ENCODE measurements around the gene ADAM15. TPM values are rescaled to one million over a fixed set of nuclear protein-coding genes. Genes with fewer than 3 reads are reported as not detected.

Gene ADAM15
- total RNA-seq, 1 donor from 2014 or later: 68.3 TPM

- peaks cover 13% of the 10 kb centered on the region for H4K20me1 ChIP-seq (ENCODE audit: insufficient read depth, low read length)
- FAIRE-seq (no peak), DNase-seq (ENCODE audit: low read depth) (no peak)
- no peak overlapping the region for H3K9ac ChIP-seq (ENCODE audit: low read length)
- peaks cover 4% of the 10 kb centered on the region for H3K36me3 Mint-ChIP-seq (ENCODE audit: low read depth, unreplicated experiment)
- peak overlapping the region; percentile 66 for H3K4me3 Mint-ChIP-seq (ENCODE audit: unreplicated experiment)
- no peak overlapping the region for H3K27ac Mint-ChIP-seq (ENCODE audit: unreplicated experiment)
- no peak overlapping the region for H3K27ac ChIP-seq (ENCODE audit: low read depth, low read length)
- no peak overlapping the region for H3K4me3 ChIP-seq (ENCODE audit: insufficient read depth, low read depth, low read length)
- H3K4me2 ChIP-seq (ENCODE audit: low read length): no peak overlapping the region
- no peaks in the 10 kb centered on the region for H3K9me3 Mint-ChIP-seq (ENCODE audit: unreplicated experiment)
- H3K9me3 ChIP-seq (ENCODE audit: insufficient read depth, low read depth, low read length): no peaks in the 10 kb centered on the region
- no peaks in the 10 kb centered on the region for H3K79me2 ChIP-seq (ENCODE audit: insufficient read depth, low read length)
- no peaks in the 10 kb centered on the region for H3K36me3 ChIP-seq (ENCODE audit: insufficient read depth, low read length)
- TF ChIP-seq EZH2 (IDR thresholded peaks at IDR 0.05; ENCODE audit: insufficient read depth, low read length) (peak; percentile 99), CTCF (IDR thresholded peaks at IDR 0.05; ENCODE audit: insufficient read depth, low read depth, low read length) (no peak)
- peaks cover 31% of the 10 kb centered on the region for H3K4me1 ChIP-seq (ENCODE audit: insufficient read depth, low read length)
- peaks cover 43% of the 10 kb centered on the region for H3K27me3 ChIP-seq (ENCODE audit: insufficient read depth, low read length)
- no peak overlapping the region for H2AFZ ChIP-seq (ENCODE audit: low read depth, low read length)
- peaks cover 38% of the 10 kb centered on the region for H3K27me3 Mint-ChIP-seq (ENCODE audit: low read depth, unreplicated experiment)
- peaks cover 13% of the 10 kb centered on the region for H3K4me1 Mint-ChIP-seq (ENCODE audit: low read depth, unreplicated experiment)
These were observed 30.6 kb downstream of the ADAM15 start for GRCh38 chr1:155081472-155082300.

GRCh38 chr1:155082301-155083051 is 31.4 kb downstream of the ADAM15 start:
- peak overlapping the region; percentile 60 for H3K4me3 Mint-ChIP-seq (ENCODE audit: unreplicated experiment)
- DNase-seq (ENCODE audit: low read depth) (no peak), FAIRE-seq (no peak)
- Histone ChIP-seq H3K9ac (ENCODE audit: low read length) (no peak overlapping the region), H2AFZ (ENCODE audit: low read depth, low read length) (no peak overlapping the region), H3K9me3 (ENCODE audit: insufficient read depth, low read depth, low read length) (no peaks in the 10 kb centered on the region), H3K36me3 (ENCODE audit: insufficient read depth, low read length) (no peaks in the 10 kb centered on the region), H4K20me1 (ENCODE audit: insufficient read depth, low read length) (peaks cover 13% of the 10 kb centered on the region), H3K27ac (ENCODE audit: low read depth, low read length) (no peak overlapping the region), H3K4me2 (ENCODE audit: low read length) (no peak overlapping the region), H3K79me2 (ENCODE audit: insufficient read depth, low read length) (no peaks in the 10 kb centered on the region), H3K27me3 (ENCODE audit: insufficient read depth, low read length) (peaks cover 43% of the 10 kb centered on the region), H3K4me3 (ENCODE audit: insufficient read depth, low read depth, low read length) (no peak overlapping the region), H3K4me1 (ENCODE audit: insufficient read depth, low read length) (peaks cover 31% of the 10 kb centered on the region)
- no peak overlapping the region for H3K27ac Mint-ChIP-seq (ENCODE audit: unreplicated experiment)
- TF ChIP-seq EZH2 (IDR thresholded peaks at IDR 0.05; ENCODE audit: insufficient read depth, low read length): peak; percentile 100
- no peak for TF ChIP-seq CTCF (IDR thresholded peaks at IDR 0.05; ENCODE audit: insufficient read depth, low read depth, low read length)
- H3K9me3 Mint-ChIP-seq (ENCODE audit: unreplicated experiment): no peaks in the 10 kb centered on the region
- H3K36me3 Mint-ChIP-seq (ENCODE audit: low read depth, unreplicated experiment): peaks cover 4% of the 10 kb centered on the region
- peaks cover 38% of the 10 kb centered on the region for H3K27me3 Mint-ChIP-seq (ENCODE audit: low read depth, unreplicated experiment)
- H3K4me1 Mint-ChIP-seq (ENCODE audit: low read depth, unreplicated experiment): peaks cover 13% of the 10 kb centered on the region

All from astrocyte (in vitro differentiated cells and primary cell).